ENCODE data around the gene ANAPC16. TPM values are rescaled to one million over a fixed set of nuclear protein-coding genes. Genes with fewer than 3 reads are reported as not detected.

The ANAPC16 gene
- total and polyA plus RNA-seq, 2 of the 4 experiments (the other 2 are of a cell fraction) = 25.2 to 26.3 TPM

DNA sequence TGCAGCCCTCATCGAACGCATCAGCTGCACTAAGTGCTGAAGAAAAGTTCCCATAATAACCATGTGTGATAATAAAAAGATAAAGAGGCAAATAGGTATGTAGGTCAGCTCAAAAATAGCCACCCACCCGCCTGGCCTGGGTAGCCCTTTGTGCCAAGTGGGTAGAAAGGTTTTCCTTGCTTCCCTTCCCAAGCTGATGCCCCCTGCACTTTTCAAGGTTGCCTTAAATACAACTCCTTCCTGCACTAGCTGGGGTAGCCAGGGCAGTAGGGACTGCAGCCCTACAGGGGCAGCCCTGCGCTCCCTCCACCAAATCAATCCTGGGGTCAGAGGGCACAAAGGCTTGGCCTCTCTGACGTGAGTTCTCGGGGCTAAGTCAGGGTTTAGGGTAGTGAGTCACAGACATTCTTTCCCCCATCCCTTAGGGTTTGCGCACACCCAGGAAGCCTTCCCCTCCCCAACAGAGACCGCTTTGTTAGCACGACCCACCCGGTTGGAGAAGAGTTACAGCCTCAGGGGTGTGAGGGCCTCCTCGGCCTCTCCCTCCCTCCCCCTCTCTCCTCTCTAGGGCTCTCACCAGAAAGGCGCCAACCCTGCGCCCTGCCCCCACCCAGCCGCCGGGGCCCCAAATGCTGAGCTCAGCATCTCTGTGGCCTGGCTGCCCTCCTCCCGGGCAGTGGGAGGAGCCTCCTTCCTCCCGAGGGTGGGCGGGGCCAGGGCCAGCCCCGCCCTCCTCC lies 44.6 kb downstream of the ANAPC16 start:
- Histone ChIP-seq H3K27ac (ENCODE audit: insufficient read depth, low read length) (peak overlapping the region; percentile 97), H2BK120ac (ENCODE audit: low read depth, low read length) (peak overlapping the region; percentile 92), H2BK20ac (ENCODE audit: low read depth, low read length) (peak overlapping the region; percentile 91), H3K56ac (ENCODE audit: extremely low read depth, insufficient read depth, low read length) (peak overlapping the region; percentile 62), H3K9me1 (ENCODE audit: insufficient read depth, low read length) (peaks cover 16% of the 10 kb centered on the region), H3K4me3 (ENCODE audit: insufficient read depth, low read depth, low read length) (no peak overlapping the region), H3K27me3 (ENCODE audit: control insufficient read depth, insufficient read depth, low read length) (no peaks in the 10 kb centered on the region), H3K9me3 (ENCODE audit: control insufficient read depth, insufficient read depth, low read length) (no peaks in the 10 kb centered on the region), H2AK9ac (replicated peaks; ENCODE audit: low read depth, low read length, poor library complexity) (peak overlapping the region; percentile 98), H4K8ac (ENCODE audit: low read depth in 2 of 2, low read length in 2 of 2) (peak overlapping the region; percentile 83 to 98), H3K79me1 (ENCODE audit: low read depth in 1 of 2, low read length in 2 of 2) (no peaks in the 10 kb centered on the region), H3K23ac (ENCODE audit: low read depth, low read length) (peak overlapping the region; percentile 88), H3K36me3 (ENCODE audit: control insufficient read depth, insufficient read depth, low read length) (no peaks in the 10 kb centered on the region), H3K4ac (ENCODE audit: low read depth, low read length) (peak overlapping the region; percentile 98), H2AFZ (replicated peaks; ENCODE audit: low read length, poor library complexity) (peak overlapping the region; percentile 97), H4K5ac (ENCODE audit: low read depth, low read length) (peak overlapping the region; percentile 56), H4K91ac (ENCODE audit: insufficient read depth, low read depth, low read length) (peak overlapping the region; percentile 95), H3K18ac (ENCODE audit: low read depth, low read length) (peak overlapping the region; percentile 74), H2BK5ac (ENCODE audit: low read depth, low read length, poor library complexity, severe bottlenecking) (peak overlapping the region; percentile 78), H2BK15ac (ENCODE audit: low read depth, low read length) (peak overlapping the region; percentile 65; the same call in 2 of the 3 replicates), H3K4me1 (ENCODE audit: control insufficient read depth, insufficient read depth, low read length) (peaks cover 23% of the 10 kb centered on the region), H3K14ac (replicated peaks; ENCODE audit: low read depth, low read length) (peak overlapping the region; percentile 83), H3K4me2 (ENCODE audit: low read depth, low read length) (peak overlapping the region; percentile 32), H4K20me1 (ENCODE audit: insufficient read depth, low read length) (no peaks in the 10 kb centered on the region), H3K9ac (ENCODE audit: low read depth, low read length) (peak overlapping the region; percentile 76), H2AK5ac (ENCODE audit: low read depth, low read length) (peak overlapping the region; percentile 81)
- DNase-seq (peak; percentile 62), ATAC-seq (ENCODE audit: low read depth) (peak; percentile 94)
- POLR2A ChIA-PET (ENCODE audit: unreplicated experiment) = interaction anchor here (0.6 to 1.7 kb wide), 4 partner anchors 13 to 44 kb away, joined by 3 to 8 read pairs (median 6); partner anchors contain the start of genes ANAPC16, ASCC1 and DDIT4
- in situ Hi-C loops (cut with MboI; ENCODE audit: low sequenced_read_pairs) = no loop called here
- TF ChIP-seq SMC3 (IDR thresholded peaks at IDR 0.05; ENCODE audit: low read depth, low read length) (no peak), MAFK (IDR thresholded peaks at IDR 0.05; ENCODE audit: low read depth, low read length) (peak; percentile 97)
- no TSS peak for BruUV-seq (replicated peaks)
- 12% methylated on average over 3 of the region's 19 CpGs; no CpG with 5 or more reads in 1 of the 2 experiments for WGBS, 2 experiments (ENCODE audit: extremely low coverage in 2 of 2, insufficient read length in 1 of 2)
- intact Hi-C loops (cut with micrococcal nuclease) = loop anchor here (2.0 kb wide), 1 partner anchor 16 kb away; no protein-coding TSS in a partner anchor
- dilution Hi-C loops (cut with HindIII; ENCODE audit: low sequenced_read_pairs, unreplicated experiment) = no loop called here
- CTCF ChIA-PET = interaction anchor here (1.0 to 2.2 kb wide), 4 partner anchors 13 to 286 kb away, joined by 3 to 4 read pairs (median 3); partner anchors contain the start of gene DDIT4
